Fibroblast of lung (primary cell): ENCODE measurements around the gene FSIP2. TPM values are rescaled to one million over a fixed set of nuclear protein-coding genes. Genes with fewer than 3 reads are reported as not detected.
A peak's percentile ranks its signal among the peaks of the same experiment; 100 is the strongest.

ENCODE experiments used
- DNase-seq, 2 donors: peaks; one replicate each; pipeline versions ENCODE4 v3.0.0 to v3.0.0-alpha.2; 2010; ENCODE audit warnings: low read depth in 2 of 2
- H2AFZ ChIP-seq: 2 replicates; pipeline ENCODE4 v1.5.1; 2012; ENCODE audit warnings: low read length, control low read depth, inconsistent platforms
- H3K27ac ChIP-seq: 2 replicates; pipeline ENCODE4 v1.5.1; 2011; ENCODE audit warnings: low read length, control low read depth; ENCODE audit not compliant: insufficient read depth
- H3K27me3 ChIP-seq: 2 replicates; pipeline ENCODE4 v1.5.1; 2011; ENCODE audit warnings: mild to moderate bottlenecking, low read length; ENCODE audit not compliant: control insufficient read depth, insufficient read depth
- H3K36me3 ChIP-seq: 2 replicates; pipeline ENCODE4 v1.5.1; 2011; ENCODE audit warnings: low read length; ENCODE audit not compliant: control insufficient read depth, insufficient read depth
- H3K4me1 ChIP-seq: 2 replicates; pipeline ENCODE4 v1.5.1; 2011; ENCODE audit warnings: low read length; ENCODE audit not compliant: control insufficient read depth, insufficient read depth; ENCODE audit errors: extremely low read depth
- H3K4me2 ChIP-seq: 2 replicates; pipeline ENCODE4 v1.5.1; 2011; ENCODE audit warnings: low read length, control low read depth; ENCODE audit not compliant: insufficient read depth; ENCODE audit errors: extremely low read depth
- H3K4me3 ChIP-seq, 4 experiments: fragments of 200-600 bp in 1 of 4; sonication (generic) in 1 of 4; replicated peaks in 1 of 4; 2 replicates each; pipeline ENCODE4 v1.5.1; 2011 to 2016; ENCODE audit warnings: low read length in 4 of 4, low read depth in 3 of 4, mild to moderate bottlenecking in 3 of 4, control low read depth in 2 of 4, inconsistent platforms in 1 of 4, mixed read lengths in 1 of 4; ENCODE audit not compliant: insufficient read depth in 1 of 4; ENCODE audit errors: control extremely low read depth in 1 of 4
- H3K79me2 ChIP-seq: 2 replicates; pipeline ENCODE4 v1.5.1; 2012; ENCODE audit warnings: mild to moderate bottlenecking, low read length, inconsistent platforms; ENCODE audit not compliant: control insufficient read depth, insufficient read depth
- H3K9ac ChIP-seq: 2 replicates; pipeline ENCODE4 v1.5.1; 2011; ENCODE audit warnings: mild to moderate bottlenecking, low read length, control low read depth; ENCODE audit not compliant: insufficient read depth
- H3K9me3 ChIP-seq: 2 replicates; pipeline ENCODE4 v1.5.1; 2012; ENCODE audit warnings: low read depth, low read length; ENCODE audit not compliant: control insufficient read depth, insufficient read depth
- H4K20me1 ChIP-seq: 2 replicates; pipeline ENCODE4 v1.5.1; 2011; ENCODE audit warnings: low read length; ENCODE audit not compliant: control insufficient read depth, insufficient read depth; ENCODE audit errors: extremely low read depth
- CTCF ChIP-seq, 2 donors: IDR thresholded peaks in 1 of 2; conservative IDR thresholded peaks in 1 of 2; 1 replicate in 1 of 2; 2 replicates in 1 of 2; pipeline ENCODE4 v1.5.1; 2011 to 2012; ENCODE audit warnings: low read length in 2 of 2, control low read depth in 1 of 2, inconsistent platforms in 1 of 2, low read depth in 1 of 2, mild to moderate bottlenecking in 1 of 2
- EZH2 ChIP-seq: IDR thresholded peaks from 2 replicates; pipeline ENCODE4 v1.5.1; 2012; ENCODE audit warnings: low read length, control low read depth, mild to moderate bottlenecking; ENCODE audit errors: missing control alignments
- polyA plus RNA-seq, 2 donors: library from polyadenylated mRNA; depleted of rRNA in 1 of 2; stranded (reverse) in 1 of 2; unstranded in 1 of 2; fragments of >200 nt; gene quantifications; 2 replicates each; pipeline ENCODE4 v1.2.1, GENCODE V29; 2011 to 2012; ENCODE audit warnings: missing spikeins in 1 of 2
- total RNA-seq: library from RNA; depleted of rRNA; stranded (reverse); fragments of >200 nt; gene quantifications from 2 replicates; pipeline ENCODE4 v1.2.1, GENCODE V29; 2014

FSIP2 gene
- total and polyA plus RNA-seq, 2 donors (not counting 1 experiment from before 2014, with no cell fraction given) = under 0.01 to 1.7 TPM

- Histone ChIP-seq H4K20me1 (no peaks in the 10 kb centered on the region), H3K9me3 (no peaks in the 10 kb centered on the region), H2AFZ (no peak overlapping the region), H3K36me3 (no peaks in the 10 kb centered on the region), H3K4me2 (no peak overlapping the region), H3K4me1 (no peaks in the 10 kb centered on the region), H3K9ac (no peak overlapping the region), H3K79me2 (no peaks in the 10 kb centered on the region), H3K27me3 (no peaks in the 10 kb centered on the region), H3K4me3 (no peak overlapping the region), H3K27ac (no peak overlapping the region)
- no peak for TF ChIP-seq CTCF (conservative IDR thresholded peaks at IDR 0.05 in 1 of 2, IDR thresholded peaks at IDR 0.05 in 1 of 2; ENCODE audit: low read depth in 1 of 2, low read length in 2 of 2)
- TF ChIP-seq EZH2 = no peak
- no peak for DNase-seq
Measured at GRCh38 chr2:185785156-185785555, 46.6 kb downstream of the FSIP2 start.

- no peak overlapping the region for H3K4me3 ChIP-seq
- H3K9me3 ChIP-seq = no peaks in the 10 kb centered on the region
- no peaks in the 10 kb centered on the region for H3K4me1 ChIP-seq
- no peaks in the 10 kb centered on the region for H3K36me3 ChIP-seq
- no peaks in the 10 kb centered on the region for H4K20me1 ChIP-seq
- H3K9ac ChIP-seq = no peak overlapping the region
- H3K4me2 ChIP-seq = no peak overlapping the region
- no peak overlapping the region for H2AFZ ChIP-seq
- no peaks in the 10 kb centered on the region for H3K27me3 ChIP-seq
- no peak for TF ChIP-seq EZH2
- no peak for TF ChIP-seq CTCF (conservative IDR thresholded peaks at IDR 0.05 in 1 of 2, IDR thresholded peaks at IDR 0.05 in 1 of 2; ENCODE audit: low read depth in 1 of 2, low read length in 2 of 2)
- DNase-seq = no peak
- H3K79me2 ChIP-seq = no peaks in the 10 kb centered on the region
- no peak overlapping the region for H3K27ac ChIP-seq
Measured at GRCh38 chr2:185785851-185786473, 47.4 kb downstream of the FSIP2 start.

GRCh38 chr2:185787227-185788145, 48.9 kb downstream of the FSIP2 start:
- Histone ChIP-seq H3K27me3 (no peaks in the 10 kb centered on the region), H2AFZ (no peak overlapping the region), H3K4me1 (no peaks in the 10 kb centered on the region), H3K9me3 (no peaks in the 10 kb centered on the region), H3K36me3 (no peaks in the 10 kb centered on the region), H3K79me2 (no peaks in the 10 kb centered on the region), H4K20me1 (no peaks in the 10 kb centered on the region), H3K4me2 (no peak overlapping the region), H3K4me3 (no peak overlapping the region), H3K27ac (no peak overlapping the region), H3K9ac (no peak overlapping the region)
- peak; percentile 54 to 72 for DNase-seq
- TF ChIP-seq EZH2 (no peak), CTCF (conservative IDR thresholded peaks at IDR 0.05 in 1 of 2, IDR thresholded peaks at IDR 0.05 in 1 of 2; ENCODE audit: low read depth in 1 of 2, low read length in 2 of 2) (no peak)
